ENCODE data around the gene ENTREP1.

DNA sequence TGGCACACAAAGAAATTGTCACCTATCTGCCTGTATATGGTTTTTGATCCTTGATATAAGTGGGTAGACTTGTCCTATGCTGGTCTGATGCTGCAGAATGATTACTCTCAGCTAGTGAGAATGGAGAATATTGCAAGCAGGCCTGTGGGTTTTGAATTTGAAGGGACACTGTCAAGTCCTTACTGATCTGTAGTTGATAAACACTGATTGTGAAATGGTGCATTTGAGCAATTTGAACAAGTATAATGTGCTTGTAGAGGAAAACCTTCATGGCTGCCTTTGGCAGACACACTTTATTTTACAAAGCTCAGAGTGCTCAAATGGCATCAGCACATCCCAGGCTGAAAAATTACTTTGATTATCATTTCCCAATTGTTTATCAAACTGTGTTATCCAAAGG, 9.3 kb downstream of the ENTREP1 start:
- TF ChIP-seq POLR2AphosphoS5 (IDR thresholded peaks at IDR 0.05; ENCODE audit: low read depth, low read length): no peak
- TF ChIP-seq POLR2A (IDR thresholded peaks at IDR 0.05; ENCODE audit: low read depth, low read length): no peak
- no peak for TF ChIP-seq PAX5 (IDR thresholded peaks at IDR 0.05; ENCODE audit: insufficient read depth, low read length, severe bottlenecking)
- TF ChIP-seq TAF1 (IDR thresholded peaks at IDR 0.05; ENCODE audit: low read depth, low read length): no peak
- no peak for TF ChIP-seq POU2F2 (IDR thresholded peaks at IDR 0.05; ENCODE audit: low read depth, low read length)
- TF ChIP-seq SPI1 (IDR thresholded peaks at IDR 0.05; ENCODE audit: low read depth, low read length): no peak
